GM19463 (cell line): Measurements from ENCODE around the gene RNF166.
"Not testable (repeated sequence)": the region's sequence is repeated elsewhere in the genome, so short reads cannot be mapped to it uniquely, and the experiment has no call there.

ENCODE experiments used
- ATAC-seq: cut with Tn5 transposase; IDR thresholded peaks from one replicate; pipeline ENCODE4 v1.9.1; 2021; ENCODE audit warnings: mild to moderate bottlenecking, moderate library complexity; ENCODE audit not compliant: unreplicated experiment

The RNF166 gene

GRCh38 chr16:88680554-88681083 lies 25.6 kb downstream of the RNF166 start:
- ATAC-seq, result no peak

- ATAC-seq, result no peak
Observed at GRCh38 chr16:88678224-88678979, 27.8 kb downstream of the RNF166 start.

GRCh38 chr16:88677721-88678120 lies 28.5 kb downstream of the RNF166 start:
- ATAC-seq, result no peak

GRCh38 chr16:88676502-88677242 lies 29.5 kb downstream of the RNF166 start:
- no peak for ATAC-seq

- no peak for ATAC-seq
Observed at GRCh38 chr16:88673716-88674379, 32.4 kb downstream of the RNF166 start.

- no peak for ATAC-seq
Observed at GRCh38 chr16:88672776-88673175, 33.4 kb downstream of the RNF166 start.

- ATAC-seq, result no peak
Observed at GRCh38 chr16:88671806-88672205, 34.4 kb downstream of the RNF166 start.

- no peak for ATAC-seq
Observed at GRCh38 chr16:88669980-88670379, 36.2 kb downstream of the RNF166 start.

GRCh38 chr16:88669493-88669892 lies 36.7 kb downstream of the RNF166 start:
- ATAC-seq, result not testable (repeated sequence)

- no peak for ATAC-seq
Observed at GRCh38 chr16:88667461-88667860, 38.7 kb downstream of the RNF166 start.

GRCh38 chr16:88665570-88665969 lies 40.6 kb downstream of the RNF166 start:
- no peak for ATAC-seq

- ATAC-seq, result no peak
Observed at GRCh38 chr16:88665148-88665547, 41.1 kb downstream of the RNF166 start.

- peak; percentile 95 for ATAC-seq
Observed at GRCh38 chr16:88662843-88663606, 43.2 kb downstream of the RNF166 start, which contains the start of gene MVD. Gene MVD, minus strand, starts transcription at chr16:88663091. Its CDS starts 11 bp downstream, at chr16:88663080.

- ATAC-seq, result no peak
Observed at GRCh38 chr16:88662222-88662842, 43.9 kb downstream of the RNF166 start.

GRCh38 chr16:88661468-88661867 lies 44.7 kb downstream of the RNF166 start:
- ATAC-seq, result no peak

- no peak for ATAC-seq
Observed at GRCh38 chr16:88659160-88659559, 47.0 kb downstream of the RNF166 start.

- ATAC-seq, result no peak
Observed at GRCh38 chr16:88658714-88659113, 47.5 kb downstream of the RNF166 start.

- ATAC-seq, result no peak
Observed at GRCh38 chr16:88657371-88657770, 48.8 kb downstream of the RNF166 start.

GRCh38 chr16:88656291-88656980 lies 49.8 kb downstream of the RNF166 start:
- no peak for ATAC-seq
